IMR-90 (cell line): Measurements from ENCODE around the gene POMT2. TPM values are rescaled to one million over a fixed set of nuclear protein-coding genes. Genes with fewer than 3 reads are reported as not detected.

ENCODE experiments used
- ATAC-seq: fragments of 200-7000 bp; cut with Tn5 transposase; 2 replicates; pipeline ENCODE4 v1.9.1; 2020; ENCODE audit warnings: low read depth, mild to moderate bottlenecking, moderate library complexity
- BruUV-seq: library from RNA; stranded (reverse); fragments of 400-500 nt; replicated peaks from 2 replicates; lab custom pipeline; 2021; lab: Mats Ljungman, UMichigan
- CTCF ChIA-PET: fragments of 300-600 bp; formaldehyde crosslinking; extraction: SDS; loops from one replicate; lab custom pipeline; 2021; ENCODE audit warnings: antibody characterized with exemption; lab: Yijun Ruan, JAX
- POLR2A ChIA-PET: fragments of 300-600 bp; sonication (Branson Sonifier 250); formaldehyde crosslinking; loops from one replicate; lab custom pipeline; 2022; ENCODE audit warnings: antibody characterized with exemption; ENCODE audit not compliant: unreplicated experiment; lab: Charles Lee
- DNase-seq: peaks from one replicate; pipeline ENCODE4 v3.0.0; 2013
- H2AFZ ChIP-seq: replicated peaks from 2 replicates; pipeline ENCODE3; 2013; ENCODE audit warnings: low read length, mild to moderate bottlenecking; ENCODE audit not compliant: poor library complexity
- H2AK5ac ChIP-seq: 2 replicates; pipeline ENCODE4 v1.6.1; 2013; ENCODE audit warnings: low read depth, low read length, inconsistent platforms
- H2AK9ac ChIP-seq: replicated peaks from 2 replicates; pipeline ENCODE3; 2013; ENCODE audit warnings: mild to moderate bottlenecking, low read depth, low read length, moderate library complexity; ENCODE audit not compliant: poor library complexity
- H2BK120ac ChIP-seq: 2 replicates; pipeline ENCODE4 v1.6.1; 2013; ENCODE audit warnings: low read depth, low read length, inconsistent platforms
- H2BK15ac ChIP-seq: 3 replicates; pipeline ENCODE4 v1.6.1; 2013; ENCODE audit warnings: low read depth, low read length, inconsistent platforms
- H2BK20ac ChIP-seq: 2 replicates; pipeline ENCODE4 v1.6.1; 2013; ENCODE audit warnings: low read depth, mild to moderate bottlenecking, inconsistent platforms, low read length, moderate library complexity
- H2BK5ac ChIP-seq: 2 replicates; pipeline ENCODE4 v1.6.1; 2013; ENCODE audit warnings: mild to moderate bottlenecking, low read depth, low read length, inconsistent platforms; ENCODE audit not compliant: poor library complexity, severe bottlenecking
- H3K14ac ChIP-seq: replicated peaks from 2 replicates; pipeline ENCODE4 v1.6.1; 2013; ENCODE audit warnings: low read depth, low read length, inconsistent platforms
- H3K18ac ChIP-seq: 2 replicates; pipeline ENCODE4 v1.6.1; 2013; ENCODE audit warnings: low read depth, low read length, control low read depth
- H3K23ac ChIP-seq: 2 replicates; pipeline ENCODE4 v1.6.1; 2013; ENCODE audit warnings: low read depth, low read length, inconsistent platforms
- H3K27ac ChIP-seq: 2 replicates; pipeline ENCODE4 v1.5.1; 2013; ENCODE audit warnings: mild to moderate bottlenecking, control low read depth, low read length; ENCODE audit not compliant: insufficient read depth
- H3K27me3 ChIP-seq: 2 replicates; pipeline ENCODE4 v1.6.1; 2013; ENCODE audit warnings: low read length; ENCODE audit not compliant: control insufficient read depth, insufficient read depth
- H3K36me3 ChIP-seq: 2 replicates; pipeline ENCODE4 v1.6.1; 2013; ENCODE audit warnings: low read length, mixed read lengths; ENCODE audit not compliant: control insufficient read depth, insufficient read depth
- H3K4ac ChIP-seq: 2 replicates; pipeline ENCODE4 v1.6.1; 2013; ENCODE audit warnings: low read depth, low read length, inconsistent platforms
- H3K4me1 ChIP-seq: 2 replicates; pipeline ENCODE4 v1.6.1; 2013; ENCODE audit warnings: low read length, mixed read lengths; ENCODE audit not compliant: control insufficient read depth, insufficient read depth
- H3K4me2 ChIP-seq: 2 replicates; pipeline ENCODE4 v1.6.1; 2013; ENCODE audit warnings: low read depth, mild to moderate bottlenecking, control low read depth, low read length, moderate library complexity
- H3K4me3 ChIP-seq: 2 replicates; pipeline ENCODE4 v1.5.1; 2013; ENCODE audit warnings: low read depth, mild to moderate bottlenecking, control low read depth, low read length, moderate library complexity; ENCODE audit not compliant: insufficient read depth
- H3K56ac ChIP-seq: 2 replicates; pipeline ENCODE4 v1.6.1; 2013; ENCODE audit warnings: low read length, inconsistent platforms; ENCODE audit not compliant: insufficient read depth; ENCODE audit errors: extremely low read depth
- H3K79me1 ChIP-seq, 2 experiments: 2 replicates each; pipeline ENCODE4 v1.6.1; 2013; ENCODE audit warnings: low read length in 2 of 2, inconsistent platforms in 1 of 2, low read depth in 1 of 2
- H3K9ac ChIP-seq: 2 replicates; pipeline ENCODE4 v1.6.1; 2013; ENCODE audit warnings: low read depth, low read length, control low read depth
- H3K9me1 ChIP-seq: 2 replicates; pipeline ENCODE4 v1.6.1; 2013; ENCODE audit warnings: low read length, inconsistent platforms; ENCODE audit not compliant: insufficient read depth
- H3K9me3 ChIP-seq: 2 replicates; pipeline ENCODE4 v1.6.1; 2013; ENCODE audit warnings: low read length; ENCODE audit not compliant: control insufficient read depth, insufficient read depth
- H4K20me1 ChIP-seq: 2 replicates; pipeline ENCODE4 v1.6.1; 2013; ENCODE audit warnings: low read length, inconsistent platforms; ENCODE audit not compliant: insufficient read depth
- H4K5ac ChIP-seq: 2 replicates; pipeline ENCODE4 v1.6.1; 2013; ENCODE audit warnings: mild to moderate bottlenecking, low read depth, low read length, control low read depth
- H4K8ac ChIP-seq, 2 experiments: 2 replicates each; pipeline ENCODE4 v1.6.1; 2013; ENCODE audit warnings: low read depth in 2 of 2, low read length in 2 of 2, control low read depth in 1 of 2, inconsistent platforms in 1 of 2
- H4K91ac ChIP-seq: 2 replicates; pipeline ENCODE4 v1.6.1; 2013; ENCODE audit warnings: low read depth, low read length, inconsistent platforms; ENCODE audit not compliant: insufficient read depth
- CEBPB ChIP-seq: IDR thresholded peaks from 2 replicates; pipeline ENCODE4 v1.6.1; 2012; ENCODE audit warnings: low read depth, low read length, improper control_type of control experiment
- CHD1 ChIP-seq: IDR thresholded peaks from 2 replicates; pipeline ENCODE4 v1.6.1; 2012; ENCODE audit warnings: low read depth, low read length, improper control_type of control experiment
- MAFK ChIP-seq: IDR thresholded peaks from 2 replicates; pipeline ENCODE4 v1.6.1; 2012; ENCODE audit warnings: low read depth, low read length, improper control_type of control experiment
- MXI1 ChIP-seq: IDR thresholded peaks from 2 replicates; pipeline ENCODE4 v1.6.1; 2012; ENCODE audit warnings: low read depth, mild to moderate bottlenecking, low read length, moderate library complexity, borderline replicate concordance
- NFE2L2 ChIP-seq: fragments of 150-350 bp; IDR thresholded peaks from 2 replicates; pipeline ENCODE4 v1.6.1; 2016; ENCODE audit warnings: low read depth, mild to moderate bottlenecking, low read length
- WGBS, 2 experiments: methylation state at CpG; one replicate each; pipeline versions ENCODE4 v1.1.5 to v1.1.7; 2013; ENCODE audit warnings: missing lambda C conversion rate in 2 of 2; ENCODE audit not compliant: insufficient read length in 1 of 2; ENCODE audit errors: extremely low coverage in 2 of 2; 5-methylcytosine and 5-hydroxymethylcytosine counted together
- dilution Hi-C: fragments of 300-500 bp; cut with HindIII; formaldehyde crosslinking; loops from one replicate; pipeline ENCODE4 v1.14.3; 2018; ENCODE audit warnings: low sequenced_read_pairs; ENCODE audit not compliant: unreplicated experiment
- in situ Hi-C: fragments of 300-500 bp; cut with MboI; formaldehyde crosslinking; loops from 3 replicates; pipeline ENCODE4 v1.14.3; 2019; ENCODE audit warnings: low sequenced_read_pairs, inconsistent platforms, mixed read lengths
- intact Hi-C: fragments of 100-400 bp; cut with micrococcal nuclease; formaldehyde crosslinking; loops from 2 replicates; pipeline ENCODE4 v1.10.0; 2022
- polyA plus RNA-seq, 3 experiments: library from polyadenylated mRNA; depleted of rRNA; stranded (reverse); fragments of >200 nt; gene quantifications; 2 replicates each; pipeline ENCODE4 v1.2.3, GENCODE V29; 2012; ENCODE audit warnings: low replicate concordance in 1 of 3
- total RNA-seq: library from RNA; depleted of rRNA; stranded (reverse); fragments of >200 nt; gene quantifications from 2 replicates; pipeline ENCODE4 v1.2.3, GENCODE V29; 2012
- TF ChIP-seq, protein P1 (sequence below): conservative IDR thresholded peaks from 2 replicates; pipeline ENCODE4 v1.5.1; 2012; ENCODE audit warnings: mild to moderate bottlenecking, low read depth, low read length, improper control_type of control experiment

POMT2 gene
- total and polyA plus RNA-seq, 2 of the 4 experiments (the other 2 are of a cell fraction), result 6.5 to 13.0 TPM

DNA sequence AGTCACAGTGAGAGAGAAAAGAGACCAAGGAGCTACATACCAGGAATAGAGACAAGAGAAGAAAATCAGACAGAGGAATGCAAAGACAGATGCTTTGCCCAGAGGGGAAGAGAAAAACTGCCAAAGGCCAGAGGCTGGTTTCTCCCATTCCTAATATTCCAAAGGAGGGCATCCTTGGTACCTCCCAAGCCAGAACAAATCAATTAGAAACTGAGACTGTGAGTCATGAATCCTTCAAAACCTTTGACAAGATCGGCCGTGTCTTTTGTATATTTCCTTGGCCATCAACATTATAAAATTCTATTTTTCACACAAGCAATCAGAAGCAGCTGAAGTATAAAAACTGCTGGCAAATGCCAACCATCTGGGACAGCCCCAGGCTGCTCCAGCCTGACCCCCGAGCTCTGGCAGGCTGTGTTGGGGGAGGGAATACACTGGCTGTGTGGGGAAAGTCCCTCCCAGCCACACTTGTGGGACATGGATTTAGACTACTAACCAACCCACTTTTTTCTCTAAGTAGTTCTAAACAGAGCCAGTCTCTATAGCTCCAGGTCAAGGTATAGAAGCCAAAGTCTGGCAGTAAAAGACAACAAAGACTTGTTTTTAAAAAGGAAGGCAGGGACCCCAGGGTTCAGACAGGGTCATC is 13.7 kb downstream of the POMT2 start:
- peaks cover 15% of the 10 kb centered on the region for H3K9me1 ChIP-seq
- peak overlapping the region; percentile 48; the same call in 1 of the 2 replicates for H2AK5ac ChIP-seq
- H2BK20ac ChIP-seq, result peak overlapping the region; percentile 39
- H4K20me1 ChIP-seq, result peaks cover 7% of the 10 kb centered on the region; the same call in 1 of the 2 replicates
- peak overlapping the region; percentile 25; the same call in 1 of the 2 replicates for H3K4me2 ChIP-seq
- H3K4me1 ChIP-seq, result peaks cover 12% of the 10 kb centered on the region
- no peak overlapping the region for H2AK9ac ChIP-seq
- ChIA-PET CTCF (interaction anchor here (1.1 to 1.8 kb wide), 3 partner anchors 9 to 156 kb away, joined by 3 to 16 read pairs (median 3); no protein-coding TSS in a partner anchor), POLR2A (no interaction called here)
- H3K56ac ChIP-seq, result peak overlapping the region; percentile 17; the same call in 1 of the 2 replicates
- no peaks in the 10 kb centered on the region for H3K27me3 ChIP-seq
- dilution Hi-C loops (no loop called here), intact Hi-C loops (no loop called here), in situ Hi-C loops (loop anchor here (25.0 kb wide), 1 partner anchor 420 kb away; no protein-coding TSS in a partner anchor)
- H3K9ac ChIP-seq, result no peak overlapping the region
- H2BK15ac ChIP-seq, result no peak overlapping the region; the same call in 2 of the 3 replicates
- no peaks in the 10 kb centered on the region for H3K36me3 ChIP-seq
- H2BK120ac ChIP-seq, result peak overlapping the region; percentile 4; the same call in 1 of the 2 replicates
- DNase-seq, result peak; percentile 21
- peak overlapping the region; percentile 39; the same call in 1 of the 2 replicates for H3K14ac ChIP-seq
- peak overlapping the region; percentile 40; the same call in 1 of the 2 replicates for H4K91ac ChIP-seq
- no CpG with 5 or more reads among the region's 3 CpGs for whole genome bisulfite sequencing, 2 experiments
- peaks cover 3 to 18% of the 10 kb centered on the region in 2 experiments; a peak in 3 of 4 replicates for H3K79me1 ChIP-seq
- H3K18ac ChIP-seq, result 0 out of 2 replicates have a peak overlapping the region, but pooled peaks have one; percentile 6
- peak overlapping the region in 1 of 2 experiments; percentile 37; a peak in 1 of 4 replicates for H4K8ac ChIP-seq
- ATAC-seq, result peak; percentile 58
- H2AFZ ChIP-seq, result no peak overlapping the region
- BruUV-seq, result no TSS peak
- H4K5ac ChIP-seq, result no peak overlapping the region
- H3K27ac ChIP-seq, result no peak overlapping the region
- no peaks in the 10 kb centered on the region for H3K9me3 ChIP-seq
- H3K4me3 ChIP-seq, result no peak overlapping the region
- TF ChIP-seq NFE2L2, result no peak
- no peak for TF ChIP-seq MXI1
- TF ChIP-seq CHD1, result no peak
- no peak for TF ChIP-seq CEBPB
- TF ChIP-seq, protein P1, sequence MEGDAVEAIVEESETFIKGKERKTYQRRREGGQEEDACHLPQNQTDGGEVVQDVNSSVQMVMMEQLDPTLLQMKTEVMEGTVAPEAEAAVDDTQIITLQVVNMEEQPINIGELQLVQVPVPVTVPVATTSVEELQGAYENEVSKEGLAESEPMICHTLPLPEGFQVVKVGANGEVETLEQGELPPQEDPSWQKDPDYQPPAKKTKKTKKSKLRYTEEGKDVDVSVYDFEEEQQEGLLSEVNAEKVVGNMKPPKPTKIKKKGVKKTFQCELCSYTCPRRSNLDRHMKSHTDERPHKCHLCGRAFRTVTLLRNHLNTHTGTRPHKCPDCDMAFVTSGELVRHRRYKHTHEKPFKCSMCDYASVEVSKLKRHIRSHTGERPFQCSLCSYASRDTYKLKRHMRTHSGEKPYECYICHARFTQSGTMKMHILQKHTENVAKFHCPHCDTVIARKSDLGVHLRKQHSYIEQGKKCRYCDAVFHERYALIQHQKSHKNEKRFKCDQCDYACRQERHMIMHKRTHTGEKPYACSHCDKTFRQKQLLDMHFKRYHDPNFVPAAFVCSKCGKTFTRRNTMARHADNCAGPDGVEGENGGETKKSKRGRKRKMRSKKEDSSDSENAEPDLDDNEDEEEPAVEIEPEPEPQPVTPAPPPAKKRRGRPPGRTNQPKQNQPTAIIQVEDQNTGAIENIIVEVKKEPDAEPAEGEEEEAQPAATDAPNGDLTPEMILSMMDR, result no peak
- no peak for TF ChIP-seq MAFK
- 0 out of 2 replicates have a peak overlapping the region, but pooled peaks have one; percentile 32 for H3K23ac ChIP-seq
- no peak overlapping the region for H2BK5ac ChIP-seq
- H3K4ac ChIP-seq, result peak overlapping the region; percentile 26; the same call in 1 of the 2 replicates
